ENCODE data around the gene FGFR4.

Gene FGFR4

DNA sequence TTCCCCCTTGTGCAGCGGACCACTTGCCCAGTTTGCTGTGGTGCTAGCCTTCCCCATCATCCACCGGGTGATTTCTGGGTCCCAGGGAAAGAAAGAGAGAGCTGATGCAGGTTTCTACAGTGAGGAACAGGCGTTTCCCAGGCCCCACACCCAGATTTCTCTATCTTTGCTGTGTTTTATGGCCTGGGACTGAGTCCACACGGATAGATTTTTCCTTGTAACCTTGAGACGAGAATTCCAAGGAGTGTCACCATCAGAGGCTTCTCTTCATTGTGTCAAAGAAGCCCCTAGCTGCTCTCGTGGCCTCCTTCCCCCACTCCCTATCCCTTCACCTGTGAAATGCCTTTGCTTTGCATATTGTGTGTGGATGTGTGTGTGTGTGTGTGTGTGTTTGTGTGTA lies 21.2 kb upstream of the FGFR4 start:
- no peak for TF ChIP-seq CTCF (IDR thresholded peaks at IDR 0.05; ENCODE audit: unreplicated experiment in 3 of 3)
- Mint-ChIP-seq H3K36me3 (ENCODE audit: low read depth) (peaks cover 30% of the 10 kb centered on the region), H3K27me3 (ENCODE audit: low read depth) (no peaks in the 10 kb centered on the region), H3K4me3 (no peak overlapping the region), H3K4me1 (no peaks in the 10 kb centered on the region), H3K27ac (peak overlapping the region in 2 of 3 experiments; percentile 14 to 25), H3K9me3 (no peaks in the 10 kb centered on the region)

- no peak overlapping the region for H3K4me3 Mint-ChIP-seq
- H3K27ac Mint-ChIP-seq: peak overlapping the region in 2 of 3 experiments; percentile 14 to 25
- no peaks in the 10 kb centered on the region for H3K27me3 Mint-ChIP-seq (ENCODE audit: low read depth)
- no peaks in the 10 kb centered on the region for H3K4me1 Mint-ChIP-seq
- TF ChIP-seq CTCF (IDR thresholded peaks at IDR 0.05; ENCODE audit: unreplicated experiment in 3 of 3): no peak
- H3K9me3 Mint-ChIP-seq: no peaks in the 10 kb centered on the region
- peaks cover 30% of the 10 kb centered on the region for H3K36me3 Mint-ChIP-seq (ENCODE audit: low read depth)
Measured at GRCh38 chr5:177066224-177066623, 20.5 kb upstream of the FGFR4 start.

DNA sequence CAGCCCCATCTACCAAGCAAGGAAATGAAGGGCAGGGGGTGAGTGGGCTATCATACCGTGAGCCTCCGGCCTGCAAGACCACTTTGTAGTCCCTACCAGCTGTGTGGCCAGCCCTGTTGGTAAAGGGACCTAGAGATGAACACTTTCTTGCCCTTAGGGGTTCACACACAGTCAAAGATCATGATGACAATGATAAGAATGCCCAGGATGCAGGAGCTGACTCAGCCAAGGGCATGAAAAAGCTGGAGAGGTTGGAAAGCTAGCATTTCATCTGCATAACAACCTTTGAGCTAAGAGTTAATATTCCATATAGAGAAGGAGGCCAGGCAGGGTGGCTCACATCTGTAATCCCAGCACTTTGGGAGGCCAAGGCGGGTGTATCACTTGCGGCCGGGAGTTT lies 19.2 kb upstream of the FGFR4 start:
- H3K4me3 Mint-ChIP-seq: no peak overlapping the region
- peaks cover 23% of the 10 kb centered on the region for H3K36me3 Mint-ChIP-seq (ENCODE audit: low read depth)
- H3K4me1 Mint-ChIP-seq: peaks cover 6% of the 10 kb centered on the region
- no peak overlapping the region for H3K27ac Mint-ChIP-seq
- H3K27me3 Mint-ChIP-seq (ENCODE audit: low read depth): no peaks in the 10 kb centered on the region
- no peaks in the 10 kb centered on the region for H3K9me3 Mint-ChIP-seq
- no peak for TF ChIP-seq CTCF (IDR thresholded peaks at IDR 0.05; ENCODE audit: unreplicated experiment in 3 of 3)

- Mint-ChIP-seq H3K9me3 (no peaks in the 10 kb centered on the region), H3K36me3 (ENCODE audit: low read depth) (peaks cover 14% of the 10 kb centered on the region), H3K27ac (no peak overlapping the region), H3K27me3 (ENCODE audit: low read depth) (no peaks in the 10 kb centered on the region), H3K4me1 (peaks cover 6% of the 10 kb centered on the region), H3K4me3 (no peak overlapping the region)
- TF ChIP-seq CTCF (IDR thresholded peaks at IDR 0.05; ENCODE audit: unreplicated experiment in 3 of 3): no peak
Measured at GRCh38 chr5:177070536-177071191, 16.1 kb upstream of the FGFR4 start.

DNA sequence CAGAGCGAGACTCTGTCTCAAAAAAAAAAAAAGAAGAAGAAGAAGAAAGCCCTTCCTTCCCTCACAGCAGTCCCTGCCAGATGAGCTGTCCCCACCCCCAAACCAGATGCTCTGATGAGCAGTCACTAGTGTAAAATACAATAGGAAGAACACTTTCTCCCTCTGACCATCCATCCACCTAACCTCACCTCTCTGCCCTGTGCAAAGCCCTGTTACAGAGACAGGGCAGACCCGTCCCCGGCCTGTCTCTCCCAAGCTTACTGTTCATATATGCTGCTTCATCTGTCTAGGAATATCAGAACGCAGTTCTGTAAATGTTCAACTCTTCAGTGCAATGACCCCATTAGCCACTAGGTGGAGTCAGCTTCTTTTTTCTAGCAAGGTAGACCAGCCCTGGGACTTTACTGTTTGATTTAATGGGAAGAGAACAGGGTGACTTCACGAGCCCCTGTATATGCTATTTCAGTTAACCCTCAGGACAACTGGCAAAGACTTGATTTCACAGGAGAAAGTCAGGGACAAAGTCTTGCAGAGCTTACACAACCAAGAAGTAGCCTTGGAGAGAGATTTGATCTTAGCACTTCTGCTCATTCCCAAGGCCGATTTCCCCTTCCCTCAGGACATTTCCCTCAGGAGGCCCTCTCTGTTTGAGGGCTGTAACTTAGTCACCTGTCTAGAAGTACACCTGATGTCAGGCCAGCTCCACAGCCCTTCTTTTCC lies 14.9 kb upstream of the FGFR4 start:
- Mint-ChIP-seq H3K9me3 (no peaks in the 10 kb centered on the region), H3K4me3 (no peak overlapping the region), H3K27ac (peak overlapping the region; percentile 2 to 62 (median 34)), H3K36me3 (ENCODE audit: low read depth) (peaks cover 9% of the 10 kb centered on the region), H3K4me1 (peaks cover 6% of the 10 kb centered on the region), H3K27me3 (ENCODE audit: low read depth) (no peaks in the 10 kb centered on the region)
- TF ChIP-seq CTCF (IDR thresholded peaks at IDR 0.05; ENCODE audit: unreplicated experiment in 3 of 3): peak; percentile 84 to 93 (median 88)

DNA sequence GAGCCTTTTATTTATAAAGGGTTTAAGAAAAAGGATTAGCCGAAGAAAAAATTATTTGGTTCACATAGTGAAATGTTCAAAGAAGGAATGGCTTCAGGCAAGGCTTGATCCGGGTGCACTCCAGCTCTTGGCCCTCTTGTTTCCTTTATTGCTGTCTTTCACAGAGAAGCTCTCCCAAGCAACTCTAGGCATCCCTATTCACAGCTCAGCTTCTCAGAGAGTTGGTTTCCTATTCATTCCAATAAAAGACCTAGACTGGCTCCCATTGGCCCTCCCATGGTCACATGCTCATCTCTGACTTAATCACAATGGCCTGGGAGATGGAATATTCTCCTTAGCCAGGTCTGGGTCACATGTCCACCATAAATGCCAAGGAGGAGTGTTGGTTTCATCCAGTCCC lies 9.4 kb upstream of the FGFR4 start:
- TF ChIP-seq CTCF (IDR thresholded peaks at IDR 0.05; ENCODE audit: unreplicated experiment in 3 of 3): no peak
- Mint-ChIP-seq H3K4me1 (peaks cover 4% of the 10 kb centered on the region), H3K36me3 (ENCODE audit: low read depth) (peaks cover 4% of the 10 kb centered on the region), H3K27ac (no peak overlapping the region), H3K9me3 (no peaks in the 10 kb centered on the region), H3K4me3 (no peak overlapping the region), H3K27me3 (ENCODE audit: low read depth) (no peaks in the 10 kb centered on the region)

All from nephron (organoid).